PC-3 (cell line): ENCODE data around the gene PRDX3.

ENCODE experiments used
- EZH2 ChIP-seq: fragments of 300-600 bp; sonication (generic); IDR thresholded peaks from one replicate; pipeline ENCODE4 v1.6.1; 2017; ENCODE audit warnings: antibody characterized with exemption, mild to moderate bottlenecking, low read length; ENCODE audit not compliant: unreplicated experiment
- TF ChIP-seq, protein P1 (sequence below): fragments of 300-600 bp; sonication (generic); conservative IDR thresholded peaks from 2 replicates; pipeline ENCODE4 v1.5.1; 2017; ENCODE audit warnings: antibody characterized with exemption, low read depth, mild to moderate bottlenecking, low read length

DNA sequence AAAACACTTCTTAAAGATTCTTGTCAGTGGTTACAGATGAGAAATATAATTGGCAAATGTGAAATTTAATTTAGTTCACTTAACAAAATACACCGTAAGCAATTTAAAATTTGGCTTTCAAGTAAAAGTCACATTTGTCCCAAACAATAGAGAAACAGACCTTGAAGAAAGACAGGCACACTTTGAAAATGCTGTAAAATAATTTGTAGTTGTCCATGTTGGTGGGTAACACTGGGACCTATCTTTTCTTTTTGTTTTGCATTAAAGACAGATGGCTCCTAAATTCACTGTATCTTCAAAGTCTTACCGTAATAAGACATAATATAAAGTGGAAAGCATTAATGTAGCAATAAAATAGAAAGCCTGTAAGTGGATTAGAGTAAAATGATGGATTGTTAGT lies 32.0 kb upstream of the PRDX3 start:
- TF ChIP-seq, protein P1, sequence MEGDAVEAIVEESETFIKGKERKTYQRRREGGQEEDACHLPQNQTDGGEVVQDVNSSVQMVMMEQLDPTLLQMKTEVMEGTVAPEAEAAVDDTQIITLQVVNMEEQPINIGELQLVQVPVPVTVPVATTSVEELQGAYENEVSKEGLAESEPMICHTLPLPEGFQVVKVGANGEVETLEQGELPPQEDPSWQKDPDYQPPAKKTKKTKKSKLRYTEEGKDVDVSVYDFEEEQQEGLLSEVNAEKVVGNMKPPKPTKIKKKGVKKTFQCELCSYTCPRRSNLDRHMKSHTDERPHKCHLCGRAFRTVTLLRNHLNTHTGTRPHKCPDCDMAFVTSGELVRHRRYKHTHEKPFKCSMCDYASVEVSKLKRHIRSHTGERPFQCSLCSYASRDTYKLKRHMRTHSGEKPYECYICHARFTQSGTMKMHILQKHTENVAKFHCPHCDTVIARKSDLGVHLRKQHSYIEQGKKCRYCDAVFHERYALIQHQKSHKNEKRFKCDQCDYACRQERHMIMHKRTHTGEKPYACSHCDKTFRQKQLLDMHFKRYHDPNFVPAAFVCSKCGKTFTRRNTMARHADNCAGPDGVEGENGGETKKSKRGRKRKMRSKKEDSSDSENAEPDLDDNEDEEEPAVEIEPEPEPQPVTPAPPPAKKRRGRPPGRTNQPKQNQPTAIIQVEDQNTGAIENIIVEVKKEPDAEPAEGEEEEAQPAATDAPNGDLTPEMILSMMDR: no peak
- TF ChIP-seq EZH2: no peak
